ENCODE measurements around the gene CMTM1. TPM values are rescaled to one million over a fixed set of nuclear protein-coding genes. Genes with fewer than 3 reads are reported as not detected.
A peak's percentile ranks its signal among the peaks of the same experiment; 100 is the strongest.

Gene CMTM1
- total RNA-seq, 1 experiment from 2014 or later, result 2.6 TPM

DNA sequence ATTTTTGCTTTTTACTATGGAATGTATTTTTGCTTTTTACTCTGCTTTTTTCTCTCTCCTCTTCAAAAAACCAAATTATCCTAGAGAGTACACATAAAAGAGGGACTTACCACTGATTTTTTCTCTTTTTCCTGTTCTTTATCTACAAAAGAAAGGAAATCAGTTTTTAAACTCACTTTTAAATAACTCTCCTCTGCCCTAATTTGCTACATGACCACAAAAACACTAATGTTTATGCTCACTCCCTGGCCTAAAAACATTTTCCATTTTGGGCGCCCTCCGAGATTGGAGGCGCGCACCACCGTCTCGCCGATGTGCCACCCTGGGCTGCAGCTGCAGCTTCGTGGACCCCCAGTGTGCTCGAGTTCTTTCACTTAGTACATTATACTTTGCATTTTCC, 17.4 kb upstream of the CMTM1 start:
- H3K14ac ChIP-seq (ENCODE audit: insufficient read depth, low read length), result peak overlapping the region; percentile 98
- H4K20me1 ChIP-seq (ENCODE audit: control insufficient read depth, insufficient read depth, insufficient read length), result no peaks in the 10 kb centered on the region
- H2AFZ ChIP-seq (ENCODE audit: low read length), result no peak overlapping the region
- H3K4ac ChIP-seq (ENCODE audit: low read depth, low read length), result no peak overlapping the region
- Mint-ChIP-seq H3K4me3 (peak overlapping the region; percentile 71 to 75; a peak in 4 of 5 replicates), H3K27me3 (ENCODE audit: low read depth) (peaks cover 19% of the 10 kb centered on the region), H3K36me3 (ENCODE audit: insufficient read depth in 1 of 3, low read depth in 3 of 3) (peaks cover 2 to 13% (median 4%) of the 10 kb centered on the region in 3 experiments; a peak in 5 of 7 replicates), H3K4me1 (peaks cover 13 to 19% of the 10 kb centered on the region in 2 experiments), H3K27ac (peak overlapping the region in 1 of 3 experiments; percentile 40; a peak in 2 of 7 replicates), H3K9me3 (peaks cover 3 to 5% of the 10 kb centered on the region in 2 experiments; a peak in 2 of 5 replicates)
- no peak overlapping the region for H3T11ph ChIP-seq (ENCODE audit: low read length)
- H3K9ac ChIP-seq (ENCODE audit: extremely low read depth, insufficient read length, low read length), result no peak overlapping the region
- H3K79me2 ChIP-seq (ENCODE audit: insufficient read depth, low read length), result no peaks in the 10 kb centered on the region
- DNase-seq, result no peak
- peak overlapping the region; percentile 89 for H3K4me2 ChIP-seq (ENCODE audit: insufficient read depth, insufficient read length, low read length)
- no peaks in the 10 kb centered on the region for H3K4me1 ChIP-seq (ENCODE audit: insufficient read depth, low read length)
- no peak overlapping the region for H3K27ac ChIP-seq (ENCODE audit: insufficient read length, low read depth, low read length)
- no peak overlapping the region for H2AK5ac ChIP-seq (ENCODE audit: insufficient read length, low read length)
- no peak overlapping the region for H3K23ac ChIP-seq (ENCODE audit: insufficient read length, low read depth, low read length)
- no peak overlapping the region for H2BK120ac ChIP-seq (ENCODE audit: low read depth, low read length, poor library complexity, severe bottlenecking)
- H4K91ac ChIP-seq (ENCODE audit: insufficient read length, low read depth, low read length), result peak overlapping the region; percentile 76
- H3K9me3 ChIP-seq (ENCODE audit: control insufficient read depth, low read depth, low read length), result no peaks in the 10 kb centered on the region
- H2BK5ac ChIP-seq (ENCODE audit: insufficient read length, low read length), result no peak overlapping the region
- H3K18ac ChIP-seq (ENCODE audit: insufficient read length, low read depth, low read length), result peak overlapping the region; percentile 94
- H2BK12ac ChIP-seq (ENCODE audit: insufficient read length, low read depth, low read length), result no peak overlapping the region
- no CpG with 5 or more reads among the region's 9 CpGs for WGBS (ENCODE audit: extremely low coverage, insufficient read length, low lambda C conversion rate)
- peak overlapping the region; percentile 68 for H4K8ac ChIP-seq (replicated peaks; ENCODE audit: insufficient read length, low read depth, low read length)
- peak overlapping the region; percentile 85 for H4K5ac ChIP-seq (ENCODE audit: insufficient read length, low read depth, low read length)
- H3K23me2 ChIP-seq (ENCODE audit: insufficient read length, low read depth, low read length, poor library complexity, severe bottlenecking), result peaks cover 12% of the 10 kb centered on the region
- H3K79me1 ChIP-seq (ENCODE audit: insufficient read depth, low read depth, low read length, poor library complexity, severe bottlenecking), result no peaks in the 10 kb centered on the region
- H2BK20ac ChIP-seq (ENCODE audit: low read depth, low read length, poor library complexity, severe bottlenecking), result no peak overlapping the region
- H3K27me3 ChIP-seq (ENCODE audit: insufficient read depth, low read length), result no peaks in the 10 kb centered on the region; the same call in 1 of the 2 replicates
- H3K56ac ChIP-seq (ENCODE audit: insufficient read length, low read depth, low read length), result no peak overlapping the region
- TF ChIP-seq, protein P1, sequence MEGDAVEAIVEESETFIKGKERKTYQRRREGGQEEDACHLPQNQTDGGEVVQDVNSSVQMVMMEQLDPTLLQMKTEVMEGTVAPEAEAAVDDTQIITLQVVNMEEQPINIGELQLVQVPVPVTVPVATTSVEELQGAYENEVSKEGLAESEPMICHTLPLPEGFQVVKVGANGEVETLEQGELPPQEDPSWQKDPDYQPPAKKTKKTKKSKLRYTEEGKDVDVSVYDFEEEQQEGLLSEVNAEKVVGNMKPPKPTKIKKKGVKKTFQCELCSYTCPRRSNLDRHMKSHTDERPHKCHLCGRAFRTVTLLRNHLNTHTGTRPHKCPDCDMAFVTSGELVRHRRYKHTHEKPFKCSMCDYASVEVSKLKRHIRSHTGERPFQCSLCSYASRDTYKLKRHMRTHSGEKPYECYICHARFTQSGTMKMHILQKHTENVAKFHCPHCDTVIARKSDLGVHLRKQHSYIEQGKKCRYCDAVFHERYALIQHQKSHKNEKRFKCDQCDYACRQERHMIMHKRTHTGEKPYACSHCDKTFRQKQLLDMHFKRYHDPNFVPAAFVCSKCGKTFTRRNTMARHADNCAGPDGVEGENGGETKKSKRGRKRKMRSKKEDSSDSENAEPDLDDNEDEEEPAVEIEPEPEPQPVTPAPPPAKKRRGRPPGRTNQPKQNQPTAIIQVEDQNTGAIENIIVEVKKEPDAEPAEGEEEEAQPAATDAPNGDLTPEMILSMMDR (conservative IDR thresholded peaks at IDR 0.05), result no peak
- H2BK15ac ChIP-seq (ENCODE audit: low read depth, low read length), result no peak overlapping the region

Data from H9 (cell line).